OCI-LY1 (cell line): ENCODE measurements around the gene UQCR11.

Experiments
- CTCF ChIP-seq: fragments of 200-600 bp; sonication (generic), shearing (Covaris generic); IDR thresholded peaks from 2 replicates; pipeline ENCODE4 v1.5.1; 2017; ENCODE audit warnings: mild to moderate bottlenecking, antibody characterized with exemption, low read length, moderate library complexity, mixed read lengths
- EZH2 ChIP-seq: fragments of 200-600 bp; sonication (generic), shearing (Covaris generic); IDR thresholded peaks from 2 replicates; pipeline ENCODE4 v1.8.0; 2017; ENCODE audit warnings: borderline replicate concordance, mixed run types, mild to moderate bottlenecking, antibody characterized with exemption, low read length, moderate library complexity, mixed read lengths

GRCh38 chr19:1592755-1593500 lies 12.3 kb downstream of the UQCR11 start, which contains the start of gene MBD3:
- TF ChIP-seq CTCF (no peak), EZH2 (no peak)
